IMR-90 (cell line): ENCODE results near the gene SELENOO. TPM values are rescaled to one million over a fixed set of nuclear protein-coding genes. Genes with fewer than 3 reads are reported as not detected.

Experiments
- ATAC-seq: fragments of 200-7000 bp; cut with Tn5 transposase; 2 replicates; pipeline ENCODE4 v1.9.1; 2020; ENCODE audit warnings: low read depth, mild to moderate bottlenecking, moderate library complexity
- BruUV-seq: library from RNA; stranded (reverse); fragments of 400-500 nt; replicated peaks from 2 replicates; lab custom pipeline; 2021; lab: Mats Ljungman, UMichigan
- CTCF ChIA-PET: fragments of 300-600 bp; formaldehyde crosslinking; extraction: SDS; loops from one replicate; lab custom pipeline; 2021; ENCODE audit warnings: antibody characterized with exemption; lab: Yijun Ruan, JAX
- POLR2A ChIA-PET: fragments of 300-600 bp; sonication (Branson Sonifier 250); formaldehyde crosslinking; loops from one replicate; lab custom pipeline; 2022; ENCODE audit warnings: antibody characterized with exemption; ENCODE audit not compliant: unreplicated experiment; lab: Charles Lee
- DNase-seq: peaks from one replicate; pipeline ENCODE4 v3.0.0; 2013
- H2AFZ ChIP-seq: replicated peaks from 2 replicates; pipeline ENCODE3; 2013; ENCODE audit warnings: low read length, mild to moderate bottlenecking; ENCODE audit not compliant: poor library complexity
- H2AK5ac ChIP-seq: 2 replicates; pipeline ENCODE4 v1.6.1; 2013; ENCODE audit warnings: low read depth, low read length, inconsistent platforms
- H2AK9ac ChIP-seq: replicated peaks from 2 replicates; pipeline ENCODE3; 2013; ENCODE audit warnings: mild to moderate bottlenecking, low read depth, low read length, moderate library complexity; ENCODE audit not compliant: poor library complexity
- H2BK120ac ChIP-seq: 2 replicates; pipeline ENCODE4 v1.6.1; 2013; ENCODE audit warnings: low read depth, low read length, inconsistent platforms
- H2BK15ac ChIP-seq: 3 replicates; pipeline ENCODE4 v1.6.1; 2013; ENCODE audit warnings: low read depth, low read length, inconsistent platforms
- H2BK20ac ChIP-seq: 2 replicates; pipeline ENCODE4 v1.6.1; 2013; ENCODE audit warnings: low read depth, mild to moderate bottlenecking, inconsistent platforms, low read length, moderate library complexity
- H2BK5ac ChIP-seq: 2 replicates; pipeline ENCODE4 v1.6.1; 2013; ENCODE audit warnings: mild to moderate bottlenecking, low read depth, low read length, inconsistent platforms; ENCODE audit not compliant: poor library complexity, severe bottlenecking
- H3K14ac ChIP-seq: replicated peaks from 2 replicates; pipeline ENCODE4 v1.6.1; 2013; ENCODE audit warnings: low read depth, low read length, inconsistent platforms
- H3K18ac ChIP-seq: 2 replicates; pipeline ENCODE4 v1.6.1; 2013; ENCODE audit warnings: low read depth, low read length, control low read depth
- H3K23ac ChIP-seq: 2 replicates; pipeline ENCODE4 v1.6.1; 2013; ENCODE audit warnings: low read depth, low read length, inconsistent platforms
- H3K27ac ChIP-seq: 2 replicates; pipeline ENCODE4 v1.5.1; 2013; ENCODE audit warnings: mild to moderate bottlenecking, control low read depth, low read length; ENCODE audit not compliant: insufficient read depth
- H3K27me3 ChIP-seq: 2 replicates; pipeline ENCODE4 v1.6.1; 2013; ENCODE audit warnings: low read length; ENCODE audit not compliant: control insufficient read depth, insufficient read depth
- H3K36me3 ChIP-seq: 2 replicates; pipeline ENCODE4 v1.6.1; 2013; ENCODE audit warnings: low read length, mixed read lengths; ENCODE audit not compliant: control insufficient read depth, insufficient read depth
- H3K4ac ChIP-seq: 2 replicates; pipeline ENCODE4 v1.6.1; 2013; ENCODE audit warnings: low read depth, low read length, inconsistent platforms
- H3K4me1 ChIP-seq: 2 replicates; pipeline ENCODE4 v1.6.1; 2013; ENCODE audit warnings: low read length, mixed read lengths; ENCODE audit not compliant: control insufficient read depth, insufficient read depth
- H3K4me2 ChIP-seq: 2 replicates; pipeline ENCODE4 v1.6.1; 2013; ENCODE audit warnings: low read depth, mild to moderate bottlenecking, control low read depth, low read length, moderate library complexity
- H3K4me3 ChIP-seq: 2 replicates; pipeline ENCODE4 v1.5.1; 2013; ENCODE audit warnings: low read depth, mild to moderate bottlenecking, control low read depth, low read length, moderate library complexity; ENCODE audit not compliant: insufficient read depth
- H3K56ac ChIP-seq: 2 replicates; pipeline ENCODE4 v1.6.1; 2013; ENCODE audit warnings: low read length, inconsistent platforms; ENCODE audit not compliant: insufficient read depth; ENCODE audit errors: extremely low read depth
- H3K79me1 ChIP-seq, 2 experiments: 2 replicates each; pipeline ENCODE4 v1.6.1; 2013; ENCODE audit warnings: low read length in 2 of 2, inconsistent platforms in 1 of 2, low read depth in 1 of 2
- H3K9ac ChIP-seq: 2 replicates; pipeline ENCODE4 v1.6.1; 2013; ENCODE audit warnings: low read depth, low read length, control low read depth
- H3K9me1 ChIP-seq: 2 replicates; pipeline ENCODE4 v1.6.1; 2013; ENCODE audit warnings: low read length, inconsistent platforms; ENCODE audit not compliant: insufficient read depth
- H3K9me3 ChIP-seq: 2 replicates; pipeline ENCODE4 v1.6.1; 2013; ENCODE audit warnings: low read length; ENCODE audit not compliant: control insufficient read depth, insufficient read depth
- H4K20me1 ChIP-seq: 2 replicates; pipeline ENCODE4 v1.6.1; 2013; ENCODE audit warnings: low read length, inconsistent platforms; ENCODE audit not compliant: insufficient read depth
- H4K5ac ChIP-seq: 2 replicates; pipeline ENCODE4 v1.6.1; 2013; ENCODE audit warnings: mild to moderate bottlenecking, low read depth, low read length, control low read depth
- H4K8ac ChIP-seq, 2 experiments: 2 replicates each; pipeline ENCODE4 v1.6.1; 2013; ENCODE audit warnings: low read depth in 2 of 2, low read length in 2 of 2, control low read depth in 1 of 2, inconsistent platforms in 1 of 2
- H4K91ac ChIP-seq: 2 replicates; pipeline ENCODE4 v1.6.1; 2013; ENCODE audit warnings: low read depth, low read length, inconsistent platforms; ENCODE audit not compliant: insufficient read depth
- BHLHE40 ChIP-seq: fragments of 150-350 bp; IDR thresholded peaks from 2 replicates; pipeline ENCODE4 v1.6.1; 2016; ENCODE audit warnings: mild to moderate bottlenecking, low read depth, low read length
- CEBPB ChIP-seq: IDR thresholded peaks from 2 replicates; pipeline ENCODE4 v1.6.1; 2012; ENCODE audit warnings: low read depth, low read length, improper control_type of control experiment
- CHD1 ChIP-seq: IDR thresholded peaks from 2 replicates; pipeline ENCODE4 v1.6.1; 2012; ENCODE audit warnings: low read depth, low read length, improper control_type of control experiment
- CTCF ChIP-seq: conservative IDR thresholded peaks from 2 replicates; pipeline ENCODE4 v1.5.1; 2012; ENCODE audit warnings: mild to moderate bottlenecking, low read depth, low read length, improper control_type of control experiment
- FOS ChIP-seq: fragments of 150-350 bp; IDR thresholded peaks from 2 replicates; pipeline ENCODE4 v1.6.1; 2016; ENCODE audit warnings: low read depth, low read length
- MAFK ChIP-seq: IDR thresholded peaks from 2 replicates; pipeline ENCODE4 v1.6.1; 2012; ENCODE audit warnings: low read depth, low read length, improper control_type of control experiment
- MAZ ChIP-seq: IDR thresholded peaks from 2 replicates; pipeline ENCODE4 v1.6.1; 2012; ENCODE audit warnings: low read depth, mild to moderate bottlenecking, low read length, improper control_type of control experiment, moderate library complexity, borderline replicate concordance
- NFE2L2 ChIP-seq: fragments of 150-350 bp; IDR thresholded peaks from 2 replicates; pipeline ENCODE4 v1.6.1; 2016; ENCODE audit warnings: low read depth, mild to moderate bottlenecking, low read length
- POLR2A ChIP-seq: IDR thresholded peaks from 2 replicates; pipeline ENCODE4 v1.6.1; 2012; ENCODE audit warnings: mild to moderate bottlenecking, low read depth, low read length
- RAD21 ChIP-seq: IDR thresholded peaks from 2 replicates; pipeline ENCODE4 v1.6.1; 2012; ENCODE audit warnings: low read length, improper control_type of control experiment
- RFX5 ChIP-seq: IDR thresholded peaks from 2 replicates; pipeline ENCODE4 v1.8.0; 2012; ENCODE audit warnings: low read depth, mild to moderate bottlenecking, low read length, moderate library complexity
- SMC3 ChIP-seq: fragments of 150-350 bp; IDR thresholded peaks from 2 replicates; pipeline ENCODE4 v1.6.1; 2016; ENCODE audit warnings: low read depth, mild to moderate bottlenecking, antibody characterized with exemption, low read length, moderate library complexity
- USF2 ChIP-seq: fragments of 150-350 bp; IDR thresholded peaks from 2 replicates; pipeline ENCODE4 v1.6.1; 2017; ENCODE audit warnings: mild to moderate bottlenecking, antibody characterized with exemption, low read length, low read depth
- WGBS, 2 experiments: methylation state at CpG; one replicate each; pipeline versions ENCODE4 v1.1.5 to v1.1.7; 2013; ENCODE audit warnings: missing lambda C conversion rate in 2 of 2; ENCODE audit not compliant: insufficient read length in 1 of 2; ENCODE audit errors: extremely low coverage in 2 of 2; 5-methylcytosine and 5-hydroxymethylcytosine counted together
- dilution Hi-C: fragments of 300-500 bp; cut with HindIII; formaldehyde crosslinking; loops from one replicate; pipeline ENCODE4 v1.14.3; 2018; ENCODE audit warnings: low sequenced_read_pairs; ENCODE audit not compliant: unreplicated experiment
- in situ Hi-C: fragments of 300-500 bp; cut with MboI; formaldehyde crosslinking; loops from 3 replicates; pipeline ENCODE4 v1.14.3; 2019; ENCODE audit warnings: low sequenced_read_pairs, inconsistent platforms, mixed read lengths
- intact Hi-C: fragments of 100-400 bp; cut with micrococcal nuclease; formaldehyde crosslinking; loops from 2 replicates; pipeline ENCODE4 v1.10.0; 2022
- polyA plus RNA-seq, 3 experiments: library from polyadenylated mRNA; depleted of rRNA; stranded (reverse); fragments of >200 nt; gene quantifications; 2 replicates each; pipeline ENCODE4 v1.2.3, GENCODE V29; 2012; ENCODE audit warnings: low replicate concordance in 1 of 3
- total RNA-seq: library from RNA; depleted of rRNA; stranded (reverse); fragments of >200 nt; gene quantifications from 2 replicates; pipeline ENCODE4 v1.2.3, GENCODE V29; 2012
- TF ChIP-seq, protein P1 (sequence below): fragments of 150-350 bp; IDR thresholded peaks from 2 replicates; pipeline ENCODE4 v1.6.1; 2016; ENCODE audit warnings: low read depth, mild to moderate bottlenecking, low read length, moderate library complexity, borderline replicate concordance

The SELENOO gene
- total and polyA plus RNA-seq, 2 of the 4 experiments (the other 2 are of a cell fraction), result 10.4 to 21.4 TPM

DNA sequence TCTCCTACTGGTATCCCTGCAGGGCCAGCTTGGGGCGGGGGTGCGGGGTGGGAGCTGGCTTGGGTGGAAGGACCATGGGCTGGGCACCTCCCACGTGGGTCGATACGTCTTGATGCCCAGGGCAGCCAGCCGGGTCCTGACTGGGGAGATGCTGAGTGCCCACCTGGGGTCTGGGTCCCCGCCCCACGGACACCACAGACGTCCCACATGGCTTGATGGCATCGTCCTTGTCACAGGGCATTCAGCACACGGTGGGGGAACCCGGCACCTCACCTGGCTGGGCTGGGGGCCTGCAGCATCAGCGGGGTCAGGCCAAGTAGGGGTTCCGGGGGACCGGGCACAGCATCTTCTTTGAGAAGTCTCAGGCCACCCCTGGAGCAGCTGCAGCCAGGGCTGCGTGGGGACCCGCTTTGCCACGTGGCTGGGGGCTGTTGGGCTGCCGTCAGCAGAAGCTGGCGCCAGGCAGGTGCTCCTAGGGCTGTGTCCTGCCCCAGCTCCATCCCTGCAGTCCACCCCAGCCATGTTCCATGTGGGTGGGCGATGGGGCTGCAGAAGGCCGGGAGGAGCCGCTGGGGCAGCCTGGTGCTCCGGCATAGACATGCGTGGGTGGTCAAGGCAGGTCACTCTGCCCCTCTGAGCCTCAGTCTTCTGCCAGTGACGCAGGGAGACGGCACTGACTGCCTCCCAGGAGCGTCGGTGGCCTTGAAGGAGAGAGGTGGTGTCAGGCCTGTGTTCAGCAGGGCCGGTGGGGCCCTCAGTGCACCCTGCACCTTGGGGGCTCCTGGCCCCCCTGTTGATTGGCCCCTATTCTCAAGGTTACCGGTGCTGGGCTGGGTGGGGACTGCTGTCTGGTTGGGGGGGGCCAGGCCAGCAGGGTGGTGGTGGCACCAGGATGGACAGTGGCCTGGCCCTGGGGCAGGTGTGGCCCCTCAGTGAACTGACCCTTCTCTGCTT lies 8.4 kb downstream of the SELENOO start:
- Histone ChIP-seq H3K56ac (no peak overlapping the region), H2BK20ac (no peak overlapping the region), H4K5ac (no peak overlapping the region), H4K8ac (no peak overlapping the region), H3K9me1 (no peaks in the 10 kb centered on the region; the same call in 1 of the 2 replicates), H2AFZ (peak overlapping the region; percentile 63), H2BK15ac (no peak overlapping the region), H3K4me3 (no peak overlapping the region), H2BK5ac (no peak overlapping the region), H3K4me1 (no peaks in the 10 kb centered on the region), H3K36me3 (peaks cover 45% of the 10 kb centered on the region), H2AK9ac (no peak overlapping the region), H4K20me1 (peaks cover 52% of the 10 kb centered on the region), H4K91ac (no peak overlapping the region), H2BK120ac (no peak overlapping the region), H2AK5ac (no peak overlapping the region), H3K4ac (no peak overlapping the region), H3K9ac (no peak overlapping the region), H3K14ac (no peak overlapping the region), H3K23ac (no peak overlapping the region), H3K27me3 (no peaks in the 10 kb centered on the region), H3K79me1 (peaks cover 17 to 75% of the 10 kb centered on the region in 2 experiments), H3K4me2 (no peak overlapping the region), H3K18ac (no peak overlapping the region), H3K27ac (no peak overlapping the region), H3K9me3 (no peaks in the 10 kb centered on the region)
- CTCF ChIA-PET, result no interaction called here
- 86% methylated on average over 24 of the region's 31 CpGs; no CpG with 5 or more reads in 1 of the 2 experiments for WGBS, 2 experiments
- dilution Hi-C loops (no loop called here), intact Hi-C loops (loop anchor here (1.0 to 10.0 kb wide), 3 partner anchors 63 to 278 kb away; no protein-coding TSS in a partner anchor), in situ Hi-C loops (loop anchor here (25.0 kb wide), 1 partner anchor 397 kb away; no protein-coding TSS in a partner anchor)
- POLR2A ChIA-PET, result no interaction called here
- BruUV-seq, result no TSS peak
- ATAC-seq (peak; percentile 6), DNase-seq (no peak)
- TF ChIP-seq USF2 (no peak), MAFK (no peak), CTCF (no peak), CHD1 (no peak), MAZ (no peak), BHLHE40 (no peak), POLR2A (no peak), RAD21 (no peak), NFE2L2 (no peak), FOS (no peak), RFX5 (no peak), CEBPB (no peak), SMC3 (no peak)
- TF ChIP-seq, protein P1, sequence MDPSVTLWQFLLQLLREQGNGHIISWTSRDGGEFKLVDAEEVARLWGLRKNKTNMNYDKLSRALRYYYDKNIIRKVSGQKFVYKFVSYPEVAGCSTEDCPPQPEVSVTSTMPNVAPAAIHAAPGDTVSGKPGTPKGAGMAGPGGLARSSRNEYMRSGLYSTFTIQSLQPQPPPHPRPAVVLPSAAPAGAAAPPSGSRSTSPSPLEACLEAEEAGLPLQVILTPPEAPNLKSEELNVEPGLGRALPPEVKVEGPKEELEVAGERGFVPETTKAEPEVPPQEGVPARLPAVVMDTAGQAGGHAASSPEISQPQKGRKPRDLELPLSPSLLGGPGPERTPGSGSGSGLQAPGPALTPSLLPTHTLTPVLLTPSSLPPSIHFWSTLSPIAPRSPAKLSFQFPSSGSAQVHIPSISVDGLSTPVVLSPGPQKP, result no peak
